Caco-2 (cell line): ENCODE data around the gene EWSR1. TPM values are rescaled to one million over a fixed set of nuclear protein-coding genes. Genes with fewer than 3 reads are reported as not detected.

ENCODE experiments used
- BruUV-seq: library from RNA; stranded (reverse); fragments of 400-500 nt; replicated peaks from 2 replicates; lab custom pipeline; 2021; lab: Mats Ljungman, UMichigan
- CTCF ChIA-PET: fragments of 300-600 bp; sonication (Branson Sonifier 250); formaldehyde crosslinking; loops from one replicate; lab custom pipeline; 2022; ENCODE audit warnings: antibody characterized with exemption; lab: Charles Lee
- POLR2A ChIA-PET: fragments of 300-600 bp; sonication (Branson Sonifier 250); formaldehyde crosslinking; loops from one replicate; lab custom pipeline; 2022; ENCODE audit warnings: antibody characterized with exemption; lab: Charles Lee
- DNase-seq, 2 experiments: peaks; one replicate each; pipeline versions ENCODE4 v3.0.0 to v3.0.0-alpha.2; 2020 to 2022
- H3K27me3 ChIP-seq: replicated peaks from 2 replicates; pipeline ENCODE4 v1.6.0; 2011; ENCODE audit warnings: low read length; ENCODE audit not compliant: control insufficient read depth, insufficient read depth
- H3K36me3 ChIP-seq: 2 replicates; pipeline ENCODE4 v1.5.1; 2011; ENCODE audit warnings: low read length; ENCODE audit not compliant: control insufficient read depth, insufficient read depth
- H3K4me1 ChIP-seq: fragments of 250-450 bp; sonication (Bioruptor Pico); 2 replicates; pipeline ENCODE4 v1.5.1; 2020; ENCODE audit warnings: mild to moderate bottlenecking
- H3K4me3 ChIP-seq: 2 replicates; pipeline ENCODE4 v1.5.1; 2011; ENCODE audit warnings: low read depth, mild to moderate bottlenecking, control low read depth, low read length
- H3K9me3 ChIP-seq: fragments of 250-450 bp; sonication (Bioruptor Pico); 2 replicates; pipeline ENCODE4 v1.5.1; 2020; ENCODE audit warnings: mild to moderate bottlenecking, moderate library complexity
- H3K27ac Mint-ChIP-seq: one replicate; pipeline ENCODE4 v1.8.0; 2022; ENCODE audit warnings: mixed read lengths; ENCODE audit not compliant: unreplicated experiment
- H3K27me3 Mint-ChIP-seq: one replicate; pipeline ENCODE4 v1.8.0; 2022; ENCODE audit warnings: mixed read lengths; ENCODE audit not compliant: insufficient read depth, unreplicated experiment
- H3K36me3 Mint-ChIP-seq: one replicate; pipeline ENCODE4 v1.8.0; 2022; ENCODE audit warnings: mild to moderate bottlenecking, mixed read lengths; ENCODE audit not compliant: insufficient read depth, unreplicated experiment
- H3K4me1 Mint-ChIP-seq: one replicate; pipeline ENCODE4 v1.8.0; 2022; ENCODE audit warnings: low read depth, mixed read lengths; ENCODE audit not compliant: unreplicated experiment
- H3K4me3 Mint-ChIP-seq: one replicate; pipeline ENCODE4 v1.8.0; 2022; ENCODE audit warnings: mild to moderate bottlenecking, moderate library complexity, mixed read lengths; ENCODE audit not compliant: unreplicated experiment
- H3K9me3 Mint-ChIP-seq: one replicate; pipeline ENCODE4 v1.8.0; 2022; ENCODE audit warnings: mixed read lengths; ENCODE audit not compliant: unreplicated experiment
- intact Hi-C: fragments of 100-400 bp; cut with micrococcal nuclease; formaldehyde crosslinking; loops from one replicate; pipeline ENCODE4 v1.10.0; 2022; ENCODE audit not compliant: unreplicated experiment
- total RNA-seq: library from RNA; stranded (reverse); gene quantifications from 2 replicates; pipeline ENCODE4 v1.2.3, GENCODE V29; 2022
- TF ChIP-seq, protein P1 (sequence below), 2 experiments: fragments of 200-600 bp in 1 of 2; IDR thresholded peaks; 1 replicate in 1 of 2; 2 replicates in 1 of 2; pipeline versions ENCODE4 v1.5.1 to v1.8.0; 2011 to 2022; ENCODE audit warnings: antibody characterized with exemption in 1 of 2, control low read depth in 1 of 2, inconsistent platforms in 1 of 2, low read depth in 1 of 2, low read length in 1 of 2, mild to moderate bottlenecking in 1 of 2, moderate library complexity in 1 of 2; ENCODE audit not compliant: insufficient read depth in 1 of 2, severe bottlenecking in 1 of 2, unreplicated experiment in 1 of 2

Gene EWSR1
- total RNA-seq, 1 experiment from 2014 or later: 358 TPM

DNA sequence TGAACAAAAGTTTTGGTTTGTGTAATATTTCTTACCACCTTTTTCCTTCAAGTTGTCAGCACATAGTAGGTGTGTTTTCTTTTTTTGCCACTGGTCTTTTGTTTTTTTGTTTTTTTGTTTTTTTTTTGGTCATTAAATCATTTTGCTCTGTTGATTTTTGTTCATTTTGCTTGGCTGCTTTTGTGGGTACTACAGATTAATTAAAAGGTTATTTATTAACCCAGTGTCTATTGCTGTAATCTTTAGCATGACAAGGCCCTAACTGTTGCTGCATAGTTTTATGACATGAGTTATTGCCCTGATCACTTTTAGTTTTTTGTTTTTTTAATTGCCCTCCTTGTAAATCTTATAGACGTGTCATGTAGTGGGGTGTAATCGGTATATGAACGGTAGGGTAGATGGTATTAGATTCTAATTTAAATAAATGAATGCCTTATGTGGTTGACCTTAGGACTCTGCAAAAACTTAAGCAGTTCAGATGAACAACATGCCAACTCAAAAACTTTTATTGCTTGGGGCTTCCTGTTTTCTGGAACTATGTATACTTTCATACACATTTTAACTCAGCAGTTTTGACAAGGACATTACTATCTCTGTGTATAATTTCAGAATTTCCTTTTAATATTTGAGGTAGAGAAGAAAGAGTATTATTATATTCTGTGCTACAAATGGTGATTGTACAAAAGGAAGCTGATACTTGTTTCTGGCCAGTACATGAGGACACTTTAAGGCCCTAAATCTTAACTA, 7.9 kb downstream of the EWSR1 start:
- Mint-ChIP-seq H3K4me3 (peak overlapping the region; percentile 39), H3K9me3 (no peaks in the 10 kb centered on the region), H3K27ac (peak overlapping the region; percentile 86), H3K27me3 (no peaks in the 10 kb centered on the region), H3K36me3 (peaks cover 100% of the 10 kb centered on the region), H3K4me1 (peaks cover 35% of the 10 kb centered on the region)
- no TSS peak for BruUV-seq
- H3K4me3 ChIP-seq: no peak overlapping the region
- H3K9me3 ChIP-seq: no peaks in the 10 kb centered on the region
- CTCF ChIA-PET: no interaction called here
- intact Hi-C loops: no loop called here
- POLR2A ChIA-PET: interaction anchor here (0.9 kb wide), 1 partner anchor 25 kb away, joined by 3 read pairs; no protein-coding TSS in a partner anchor
- TF ChIP-seq, protein P1, sequence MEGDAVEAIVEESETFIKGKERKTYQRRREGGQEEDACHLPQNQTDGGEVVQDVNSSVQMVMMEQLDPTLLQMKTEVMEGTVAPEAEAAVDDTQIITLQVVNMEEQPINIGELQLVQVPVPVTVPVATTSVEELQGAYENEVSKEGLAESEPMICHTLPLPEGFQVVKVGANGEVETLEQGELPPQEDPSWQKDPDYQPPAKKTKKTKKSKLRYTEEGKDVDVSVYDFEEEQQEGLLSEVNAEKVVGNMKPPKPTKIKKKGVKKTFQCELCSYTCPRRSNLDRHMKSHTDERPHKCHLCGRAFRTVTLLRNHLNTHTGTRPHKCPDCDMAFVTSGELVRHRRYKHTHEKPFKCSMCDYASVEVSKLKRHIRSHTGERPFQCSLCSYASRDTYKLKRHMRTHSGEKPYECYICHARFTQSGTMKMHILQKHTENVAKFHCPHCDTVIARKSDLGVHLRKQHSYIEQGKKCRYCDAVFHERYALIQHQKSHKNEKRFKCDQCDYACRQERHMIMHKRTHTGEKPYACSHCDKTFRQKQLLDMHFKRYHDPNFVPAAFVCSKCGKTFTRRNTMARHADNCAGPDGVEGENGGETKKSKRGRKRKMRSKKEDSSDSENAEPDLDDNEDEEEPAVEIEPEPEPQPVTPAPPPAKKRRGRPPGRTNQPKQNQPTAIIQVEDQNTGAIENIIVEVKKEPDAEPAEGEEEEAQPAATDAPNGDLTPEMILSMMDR (IDR thresholded peaks at IDR 0.05; ENCODE audit: insufficient read depth in 1 of 2, low read depth in 1 of 2, low read length in 1 of 2, severe bottlenecking in 1 of 2, unreplicated experiment in 1 of 2): no peak
- H3K27me3 ChIP-seq: no peaks in the 10 kb centered on the region
- no peak for DNase-seq
- H3K36me3 ChIP-seq: peaks cover 10% of the 10 kb centered on the region
- peaks cover 36% of the 10 kb centered on the region for H3K4me1 ChIP-seq

DNA sequence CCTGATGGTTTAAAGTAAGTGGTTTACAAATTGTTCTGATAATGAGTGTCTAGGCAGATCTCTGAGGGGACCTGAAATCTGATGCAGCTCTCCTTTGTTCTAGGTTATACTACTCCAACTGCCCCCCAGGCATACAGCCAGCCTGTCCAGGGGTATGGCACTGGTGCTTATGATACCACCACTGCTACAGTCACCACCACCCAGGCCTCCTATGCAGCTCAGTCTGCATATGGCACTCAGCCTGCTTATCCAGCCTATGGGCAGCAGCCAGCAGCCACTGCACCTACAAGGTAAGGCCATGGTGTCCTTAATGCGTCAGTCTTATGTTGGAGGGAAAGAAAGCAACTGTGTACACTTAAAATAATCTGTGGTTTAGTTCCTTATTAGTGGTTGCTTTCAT, 9.9 kb downstream of the EWSR1 start:
- H3K4me1 ChIP-seq: peaks cover 30% of the 10 kb centered on the region
- intact Hi-C loops: no loop called here
- no peaks in the 10 kb centered on the region for H3K9me3 ChIP-seq
- Mint-ChIP-seq H3K9me3 (no peaks in the 10 kb centered on the region), H3K27me3 (no peaks in the 10 kb centered on the region), H3K27ac (no peak overlapping the region), H3K4me3 (no peak overlapping the region), H3K36me3 (peaks cover 100% of the 10 kb centered on the region), H3K4me1 (peaks cover 21% of the 10 kb centered on the region)
- no peak overlapping the region for H3K4me3 ChIP-seq
- ChIA-PET CTCF (no interaction called here), POLR2A (interaction anchor here (0.7 kb wide), 1 partner anchor 280 kb away, joined by 6 read pairs; no protein-coding TSS in a partner anchor)
- H3K27me3 ChIP-seq: no peaks in the 10 kb centered on the region
- H3K36me3 ChIP-seq: peaks cover 10% of the 10 kb centered on the region
- no peak for DNase-seq
- TF ChIP-seq, protein P1 (IDR thresholded peaks at IDR 0.05; ENCODE audit: insufficient read depth in 1 of 2, low read depth in 1 of 2, low read length in 1 of 2, severe bottlenecking in 1 of 2, unreplicated experiment in 1 of 2): no peak
- no TSS peak for BruUV-seq

DNA sequence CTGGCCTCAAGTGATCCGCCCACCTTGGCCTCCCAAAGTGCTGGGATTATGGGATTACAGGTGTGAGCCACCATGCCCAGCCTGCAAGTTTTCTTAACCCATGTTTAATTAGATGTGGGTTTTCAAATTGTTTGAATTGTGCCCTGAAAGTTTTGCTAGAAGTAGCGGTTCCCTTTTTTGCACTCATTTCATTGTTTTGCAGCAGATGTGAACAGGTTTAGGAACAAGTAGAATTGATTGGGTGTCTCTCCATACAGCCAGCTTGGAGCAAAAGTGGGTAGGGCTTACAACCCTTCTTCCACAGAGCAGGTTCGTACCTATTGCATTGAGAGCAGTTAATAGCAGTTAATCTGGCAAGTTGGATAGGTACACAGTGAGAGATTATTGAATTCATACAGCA, 16.1 kb downstream of the EWSR1 start:
- Histone ChIP-seq H3K4me1 (no peaks in the 10 kb centered on the region), H3K4me3 (no peak overlapping the region), H3K27me3 (no peaks in the 10 kb centered on the region), H3K9me3 (no peaks in the 10 kb centered on the region), H3K36me3 (peaks cover 8% of the 10 kb centered on the region)
- peaks cover 100% of the 10 kb centered on the region for H3K36me3 Mint-ChIP-seq
- H3K27ac Mint-ChIP-seq: no peak overlapping the region
- H3K9me3 Mint-ChIP-seq: no peaks in the 10 kb centered on the region
- H3K4me1 Mint-ChIP-seq: no peaks in the 10 kb centered on the region
- TF ChIP-seq, protein P1 (IDR thresholded peaks at IDR 0.05; ENCODE audit: insufficient read depth in 1 of 2, low read depth in 1 of 2, low read length in 1 of 2, severe bottlenecking in 1 of 2, unreplicated experiment in 1 of 2): no peak
- ChIA-PET CTCF (no interaction called here), POLR2A (no interaction called here)
- BruUV-seq: no TSS peak
- intact Hi-C loops: no loop called here
- no peaks in the 10 kb centered on the region for H3K27me3 Mint-ChIP-seq
- DNase-seq: no peak
- no peak overlapping the region for H3K4me3 Mint-ChIP-seq
